Left renal pelvis (tissue), 4 donors: ENCODE data around the gene CFAP77. TPM values are rescaled to one million over a fixed set of nuclear protein-coding genes. Genes with fewer than 3 reads are reported as not detected.
A peak's percentile ranks its signal among the peaks of the same experiment; 100 is the strongest.
"Not testable (repeated sequence)": the region's sequence is repeated elsewhere in the genome, so short reads cannot be mapped to it uniquely, and the experiment has no call there.

Experiments used
- DNase-seq, 4 donors: peaks; one replicate each; pipeline ENCODE4 v3.0.0-alpha.2; 2013; ENCODE audit warnings: low read depth in 4 of 4, low spot score in 3 of 4
- polyA plus RNA-seq, 4 donors: library from polyadenylated mRNA; unstranded; fragments of 120-200 nt; gene quantifications; one replicate each; pipeline ENCODE4 v1.2.1, GENCODE V29; 2013; ENCODE audit not compliant: insufficient read length in 4 of 4

Gene CFAP77
- 1 to 10 TPM in 2 of 4 donors, under 1 TPM in 2; 0.19 to 1.3 (median 1.1) TPM for polyA plus RNA-seq

GRCh38 chr9:132409828-132410528 lies at the start of gene CFAP77:
Gene CFAP77, plus strand, starts transcription at chr9:132410211. Its CDS starts 61 bp downstream, at chr9:132410272.
- no peak for DNase-seq

GRCh38 chr9:132364068-132364467 lies 45.9 kb upstream of the CFAP77 start:
- no peak for DNase-seq

- no peak for DNase-seq
These were observed 44.0 kb upstream of the CFAP77 start for GRCh38 chr9:132365986-132366385.

- DNase-seq = no peak
These were observed 43.5 kb upstream of the CFAP77 start for GRCh38 chr9:132366481-132366880.

GRCh38 chr9:132367613-132368313 lies 42.2 kb upstream of the CFAP77 start:
- no peak for DNase-seq

GRCh38 chr9:132369421-132369820 lies 40.6 kb upstream of the CFAP77 start:
- no peak for DNase-seq

GRCh38 chr9:132370592-132370991 lies 39.4 kb upstream of the CFAP77 start:
- no peak for DNase-seq

GRCh38 chr9:132372177-132373095 lies 37.6 kb upstream of the CFAP77 start:
- no peak for DNase-seq

- not testable (repeated sequence) for DNase-seq
These were observed 32.2 kb upstream of the CFAP77 start for GRCh38 chr9:132377769-132378168.

- DNase-seq = not testable (repeated sequence)
These were observed 31.6 kb upstream of the CFAP77 start for GRCh38 chr9:132378416-132378815.

- no peak for DNase-seq
These were observed 28.0 kb upstream of the CFAP77 start for GRCh38 chr9:132381966-132382541.

GRCh38 chr9:132383462-132383883 lies 26.5 kb upstream of the CFAP77 start:
- no peak for DNase-seq

- no peak for DNase-seq
These were observed 25.6 kb upstream of the CFAP77 start for GRCh38 chr9:132384376-132384775.

- no peak for DNase-seq
These were observed 22.9 kb upstream of the CFAP77 start for GRCh38 chr9:132387133-132387532.

GRCh38 chr9:132390966-132391365 lies 19.0 kb upstream of the CFAP77 start:
- no peak for DNase-seq

GRCh38 chr9:132391449-132391848 lies 18.6 kb upstream of the CFAP77 start:
- DNase-seq = no peak

GRCh38 chr9:132395560-132395959 lies 14.5 kb upstream of the CFAP77 start:
- no peak for DNase-seq

GRCh38 chr9:132401824-132402223 lies 8.2 kb upstream of the CFAP77 start:
- no peak for DNase-seq

GRCh38 chr9:132404228-132404881 lies 5.7 kb upstream of the CFAP77 start:
- DNase-seq = no peak

- peak in 3 of 4 donors; percentile 67 to 80 (median 78) for DNase-seq
These were observed 3.4 kb upstream of the CFAP77 start, which contains the start of gene TTF1 for GRCh38 chr9:132406554-132407122. Gene TTF1, minus strand, starts transcription at chr9:132406840. Its CDS starts 4,019 bp downstream, at chr9:132402821.
